ENCODE data around the gene IPO13.

The IPO13 gene

DNA sequence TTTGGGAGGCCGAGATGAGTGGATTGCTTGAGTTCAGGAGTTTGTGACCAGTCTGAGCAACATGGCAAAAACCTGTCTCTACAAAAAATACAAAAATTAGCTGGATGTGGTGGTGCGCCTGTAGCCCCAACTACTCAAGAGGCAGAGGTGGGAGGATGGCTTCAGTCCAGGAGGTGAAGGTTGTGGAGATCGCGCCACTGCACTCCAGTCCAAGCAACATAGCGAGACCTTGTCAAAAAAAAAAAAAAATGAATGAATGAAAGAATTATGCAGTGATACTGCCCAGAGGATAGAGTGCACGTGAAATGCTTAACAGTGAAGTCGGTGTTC is 22.6 kb downstream of the IPO13 start:
- H3K4me3 ChIP-seq (ENCODE audit: low read depth, low read length), result peak overlapping the region; percentile 15
- no peak for DNase-seq (ENCODE audit: low read depth)
- TF ChIP-seq, protein P1, sequence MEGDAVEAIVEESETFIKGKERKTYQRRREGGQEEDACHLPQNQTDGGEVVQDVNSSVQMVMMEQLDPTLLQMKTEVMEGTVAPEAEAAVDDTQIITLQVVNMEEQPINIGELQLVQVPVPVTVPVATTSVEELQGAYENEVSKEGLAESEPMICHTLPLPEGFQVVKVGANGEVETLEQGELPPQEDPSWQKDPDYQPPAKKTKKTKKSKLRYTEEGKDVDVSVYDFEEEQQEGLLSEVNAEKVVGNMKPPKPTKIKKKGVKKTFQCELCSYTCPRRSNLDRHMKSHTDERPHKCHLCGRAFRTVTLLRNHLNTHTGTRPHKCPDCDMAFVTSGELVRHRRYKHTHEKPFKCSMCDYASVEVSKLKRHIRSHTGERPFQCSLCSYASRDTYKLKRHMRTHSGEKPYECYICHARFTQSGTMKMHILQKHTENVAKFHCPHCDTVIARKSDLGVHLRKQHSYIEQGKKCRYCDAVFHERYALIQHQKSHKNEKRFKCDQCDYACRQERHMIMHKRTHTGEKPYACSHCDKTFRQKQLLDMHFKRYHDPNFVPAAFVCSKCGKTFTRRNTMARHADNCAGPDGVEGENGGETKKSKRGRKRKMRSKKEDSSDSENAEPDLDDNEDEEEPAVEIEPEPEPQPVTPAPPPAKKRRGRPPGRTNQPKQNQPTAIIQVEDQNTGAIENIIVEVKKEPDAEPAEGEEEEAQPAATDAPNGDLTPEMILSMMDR (conservative IDR thresholded peaks at IDR 0.05; ENCODE audit: low read depth, low read length), result no peak

DNA sequence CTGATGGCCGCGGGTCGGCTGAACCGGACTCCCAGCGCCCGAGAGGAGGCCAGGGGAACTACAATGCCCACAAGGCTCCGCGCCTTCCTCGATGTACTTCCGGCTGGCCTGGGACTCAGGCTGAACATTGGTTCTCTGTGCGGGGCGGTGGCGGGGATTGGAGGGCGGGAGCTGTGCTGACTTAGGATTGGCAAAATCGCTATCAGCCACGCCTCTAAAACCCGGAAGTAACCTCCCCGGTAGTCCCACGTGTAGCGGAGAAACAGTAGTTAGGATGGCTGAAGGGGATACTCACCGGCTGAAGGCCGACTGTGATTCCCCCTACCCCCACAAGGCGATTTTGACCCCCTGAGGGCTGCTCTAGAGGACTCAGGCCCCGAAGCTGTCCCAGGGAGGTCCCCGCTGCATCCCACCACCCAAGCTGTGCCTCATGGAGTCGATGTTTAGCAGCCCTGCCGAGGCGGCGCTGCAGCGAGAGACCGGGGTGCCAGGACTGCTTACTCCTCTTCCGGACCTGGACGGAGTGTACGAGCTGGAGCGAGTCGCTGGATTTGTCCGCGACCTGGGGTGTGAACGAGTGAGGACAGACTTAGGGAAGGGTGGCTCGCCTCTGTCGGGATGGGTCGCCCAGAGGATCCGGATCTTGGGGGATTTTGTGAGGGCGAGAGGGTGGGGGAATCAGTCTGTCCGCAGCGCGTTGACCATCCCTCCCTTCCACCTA is 23.2 kb downstream of the IPO13 start, which contains the start of gene DPH2:
Gene DPH2 (plus strand): TSS at position 265 of the 721 bp plus-strand sequence. CDS start 166 bp downstream, at position 431.
- TF ChIP-seq, protein P1 (conservative IDR thresholded peaks at IDR 0.05; ENCODE audit: low read depth, low read length), result no peak
- H3K4me3 ChIP-seq (ENCODE audit: low read depth, low read length), result peak within 1 kb of the TSS; percentile 97
- peak; percentile 99 for DNase-seq (ENCODE audit: low read depth)

DNA sequence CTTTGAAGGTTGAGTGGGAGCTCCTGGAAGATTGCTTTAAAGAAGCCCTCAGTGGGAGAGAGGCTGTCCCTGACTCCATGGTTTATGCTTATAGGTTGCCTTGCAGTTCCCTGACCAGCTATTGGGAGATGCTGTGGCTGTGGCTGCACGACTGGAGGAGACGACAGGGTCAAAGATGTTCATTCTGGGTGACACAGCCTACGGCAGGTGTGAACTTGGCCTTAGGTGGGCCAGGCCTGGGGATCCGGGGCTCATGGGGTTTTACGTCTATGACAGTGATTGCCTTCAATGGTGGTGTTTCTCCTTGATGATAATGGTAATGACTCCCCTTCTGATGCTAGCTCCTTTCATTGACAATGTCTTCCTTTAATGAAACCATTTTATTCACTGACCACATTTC is 23.8 kb downstream of the IPO13 start:
- H3K4me3 ChIP-seq (ENCODE audit: low read depth, low read length), result peak overlapping the region; percentile 97
- DNase-seq (ENCODE audit: low read depth), result no peak
- TF ChIP-seq, protein P1 (conservative IDR thresholded peaks at IDR 0.05; ENCODE audit: low read depth, low read length), result no peak

DNA sequence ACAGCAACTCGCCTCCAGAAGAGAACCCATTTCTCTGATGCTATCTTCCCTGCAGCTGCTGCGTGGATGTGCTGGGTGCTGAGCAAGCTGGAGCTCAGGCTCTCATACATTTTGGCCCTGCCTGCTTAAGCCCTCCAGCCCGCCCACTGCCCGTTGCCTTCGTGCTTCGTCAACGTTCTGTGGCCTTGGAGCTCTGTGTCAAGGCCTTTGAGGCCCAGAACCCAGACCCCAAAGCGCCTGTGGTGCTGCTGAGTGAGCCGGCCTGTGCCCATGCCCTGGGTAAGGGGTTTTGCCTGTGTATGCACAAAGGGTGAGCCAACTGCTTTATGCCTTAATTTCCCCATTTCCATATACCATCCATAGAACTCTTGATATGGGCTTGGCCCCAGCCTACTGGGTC is 24.2 kb downstream of the IPO13 start:
- H3K4me3 ChIP-seq (ENCODE audit: low read depth, low read length), result no peak overlapping the region
- DNase-seq (ENCODE audit: low read depth), result no peak
- TF ChIP-seq, protein P1 (conservative IDR thresholded peaks at IDR 0.05; ENCODE audit: low read depth, low read length), result no peak

DNA sequence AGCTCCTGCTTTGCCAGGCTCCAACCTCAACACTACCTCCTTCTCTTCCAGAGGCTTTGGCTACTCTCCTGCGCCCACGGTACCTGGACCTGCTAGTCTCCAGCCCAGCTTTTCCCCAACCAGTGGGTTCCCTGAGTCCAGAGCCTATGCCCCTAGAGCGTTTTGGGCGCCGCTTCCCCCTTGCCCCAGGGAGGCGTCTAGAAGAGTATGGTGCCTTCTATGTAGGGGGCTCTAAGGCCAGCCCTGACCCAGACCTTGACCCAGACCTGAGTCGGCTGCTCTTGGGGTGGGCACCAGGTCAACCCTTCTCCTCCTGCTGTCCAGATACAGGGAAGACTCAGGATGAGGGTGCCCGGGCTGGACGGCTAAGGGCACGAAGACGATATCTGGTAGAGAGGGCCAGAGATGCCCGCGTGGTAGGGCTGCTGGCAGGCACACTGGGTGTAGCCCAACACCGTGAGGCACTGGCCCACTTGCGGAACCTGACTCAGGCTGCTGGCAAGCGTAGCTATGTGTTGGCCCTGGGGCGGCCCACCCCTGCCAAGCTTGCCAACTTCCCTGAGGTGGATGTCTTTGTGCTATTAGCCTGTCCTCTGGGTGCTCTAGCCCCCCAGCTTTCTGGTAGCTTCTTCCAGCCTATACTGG is 24.7 kb downstream of the IPO13 start:
- H3K4me3 ChIP-seq (ENCODE audit: low read depth, low read length), result no peak overlapping the region
- DNase-seq (ENCODE audit: low read depth), result no peak
- TF ChIP-seq, protein P1 (conservative IDR thresholded peaks at IDR 0.05; ENCODE audit: low read depth, low read length), result no peak

DNA sequence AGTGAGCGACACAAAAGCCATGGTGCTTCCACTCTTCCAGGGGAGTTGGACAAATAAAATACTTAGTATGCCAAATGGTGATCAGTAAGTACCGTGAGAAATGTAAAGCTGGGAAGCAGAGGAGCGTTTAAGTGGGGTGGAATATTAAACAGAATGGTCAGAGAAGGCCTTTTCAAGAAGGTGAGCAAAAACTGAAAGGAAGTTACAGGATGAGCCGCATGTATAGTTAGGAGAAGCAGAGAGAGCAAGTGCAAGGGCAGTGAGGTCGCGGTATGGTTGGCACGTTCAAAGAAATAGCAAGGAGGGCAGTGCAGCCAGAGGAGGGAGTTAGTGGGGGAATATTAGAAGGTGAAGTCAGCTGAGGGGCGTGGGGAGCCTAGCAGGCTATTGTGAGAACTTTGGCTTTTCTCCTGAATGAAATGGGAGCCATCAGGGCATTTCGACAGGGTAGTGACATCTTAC is 27.3 kb downstream of the IPO13 start:
- TF ChIP-seq, protein P1 (conservative IDR thresholded peaks at IDR 0.05; ENCODE audit: low read depth, low read length), result no peak
- DNase-seq (ENCODE audit: low read depth), result peak; percentile 22
- peak overlapping the region; percentile 97 for H3K4me3 ChIP-seq (ENCODE audit: low read depth, low read length)
